Peyer's patch (tissue), 4 donors: ENCODE results near the gene STK32A.

Experiments used
- CTCF ChIP-seq, 6 experiments: fragments of 450-650 bp in 4 of 6; fragments of 200-600 bp in 2 of 6; sonication (generic) in 1 of 6; IDR thresholded peaks; one replicate each; pipeline ENCODE4 v1.5.1; 2017 to 2019; ENCODE audit warnings: antibody characterized with exemption in 6 of 6, mild to moderate bottlenecking in 3 of 6, moderate library complexity in 1 of 6
- POLR2A ChIP-seq, 2 donors: fragments of 450-650 bp; IDR thresholded peaks; one replicate each; pipeline ENCODE4 v1.5.1; 2017; ENCODE audit warnings: antibody characterized with exemption in 2 of 2, mild to moderate bottlenecking in 2 of 2, moderate library complexity in 2 of 2

- TF ChIP-seq POLR2A (IDR thresholded peaks at IDR 0.05) (no peak), CTCF (IDR thresholded peaks at IDR 0.05) (no peak)
These were observed 172.4 kb downstream of the STK32A start for GRCh38 chr5:147407094-147407681.
